Measurements from ENCODE around the gene HSPB3.

DNA sequence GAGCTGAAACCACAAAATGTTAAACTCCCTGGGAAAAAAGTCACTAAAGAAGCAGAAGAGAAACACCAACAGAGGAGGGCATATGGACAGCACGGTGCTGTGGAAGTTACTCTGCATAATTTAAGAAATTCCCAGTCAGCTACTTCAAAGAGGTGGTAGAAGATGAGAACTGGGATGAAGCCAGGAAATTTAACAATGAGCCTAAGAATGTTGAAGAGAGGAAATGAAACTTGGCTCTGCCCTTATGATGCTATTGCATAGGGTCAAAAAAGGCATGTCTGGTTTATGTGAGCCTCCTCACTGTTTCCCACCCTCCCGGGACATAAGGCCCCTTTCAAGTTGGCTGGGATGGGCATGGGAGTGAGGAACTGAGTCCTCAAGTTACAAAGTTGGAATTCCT is 36.7 kb downstream of the HSPB3 start:
- TF ChIP-seq, protein P1, sequence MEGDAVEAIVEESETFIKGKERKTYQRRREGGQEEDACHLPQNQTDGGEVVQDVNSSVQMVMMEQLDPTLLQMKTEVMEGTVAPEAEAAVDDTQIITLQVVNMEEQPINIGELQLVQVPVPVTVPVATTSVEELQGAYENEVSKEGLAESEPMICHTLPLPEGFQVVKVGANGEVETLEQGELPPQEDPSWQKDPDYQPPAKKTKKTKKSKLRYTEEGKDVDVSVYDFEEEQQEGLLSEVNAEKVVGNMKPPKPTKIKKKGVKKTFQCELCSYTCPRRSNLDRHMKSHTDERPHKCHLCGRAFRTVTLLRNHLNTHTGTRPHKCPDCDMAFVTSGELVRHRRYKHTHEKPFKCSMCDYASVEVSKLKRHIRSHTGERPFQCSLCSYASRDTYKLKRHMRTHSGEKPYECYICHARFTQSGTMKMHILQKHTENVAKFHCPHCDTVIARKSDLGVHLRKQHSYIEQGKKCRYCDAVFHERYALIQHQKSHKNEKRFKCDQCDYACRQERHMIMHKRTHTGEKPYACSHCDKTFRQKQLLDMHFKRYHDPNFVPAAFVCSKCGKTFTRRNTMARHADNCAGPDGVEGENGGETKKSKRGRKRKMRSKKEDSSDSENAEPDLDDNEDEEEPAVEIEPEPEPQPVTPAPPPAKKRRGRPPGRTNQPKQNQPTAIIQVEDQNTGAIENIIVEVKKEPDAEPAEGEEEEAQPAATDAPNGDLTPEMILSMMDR (conservative IDR thresholded peaks at IDR 0.05; ENCODE audit: low read length) = no peak
- TF ChIP-seq EZH2phosphoT487 (IDR thresholded peaks at IDR 0.05; ENCODE audit: borderline replicate concordance) = no peak

Data from Loucy (cell line).